Measurements from ENCODE around the gene IMPDH1. TPM values are rescaled to one million over a fixed set of nuclear protein-coding genes. Genes with fewer than 3 reads are reported as not detected.

The IMPDH1 gene
- total RNA-seq, 2 experiments from 2014 or later: 64.7 to 67.4 TPM

- no peaks in the 10 kb centered on the region for H3K27me3 Mint-ChIP-seq
- H3K4me3 Mint-ChIP-seq: no peak overlapping the region
- H3K36me3 Mint-ChIP-seq (ENCODE audit: low read depth): peaks cover 55% of the 10 kb centered on the region
- POLR2A ChIA-PET: interaction anchor here (1.1 kb wide), 1 partner anchor 11 kb away, joined by 3 read pairs; no protein-coding TSS in a partner anchor
- H3K4me1 Mint-ChIP-seq: peaks cover 22% of the 10 kb centered on the region
- H3K27ac Mint-ChIP-seq: no peak overlapping the region
- H3K9me3 Mint-ChIP-seq: no peaks in the 10 kb centered on the region
- CTCF ChIA-PET: interaction anchor here (0.7 to 10.7 kb wide), 10 partner anchors 8 to 60 kb away, joined by 3 to 148 read pairs (median 6); no protein-coding TSS in a partner anchor
- DNase-seq: no peak
Measured at GRCh38 chr7:128399991-128400390, 9.8 kb downstream of the IMPDH1 start.

DNA sequence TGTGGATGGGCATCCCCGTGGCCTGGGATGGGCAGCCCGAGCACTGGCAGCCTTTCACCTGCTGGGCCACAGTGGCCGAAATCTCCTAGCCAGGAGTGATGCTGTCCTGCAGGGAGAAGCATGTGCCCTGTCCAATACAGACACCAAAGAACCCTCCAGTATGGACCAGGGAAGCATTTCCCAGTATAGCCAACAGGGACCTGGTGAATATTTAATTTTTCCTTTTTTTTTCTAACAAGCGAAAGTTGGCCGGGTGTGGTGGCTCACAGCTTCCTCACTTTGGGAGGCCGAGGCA is 11.0 kb downstream of the IMPDH1 start:
- Mint-ChIP-seq H3K27ac (no peak overlapping the region), H3K27me3 (no peaks in the 10 kb centered on the region), H3K4me3 (no peak overlapping the region), H3K9me3 (no peaks in the 10 kb centered on the region), H3K36me3 (ENCODE audit: low read depth) (peaks cover 46% of the 10 kb centered on the region), H3K4me1 (peaks cover 10% of the 10 kb centered on the region)
- ChIA-PET POLR2A (interaction anchor here (1.1 kb wide), 1 partner anchor 10 kb away, joined by 3 read pairs; no protein-coding TSS in a partner anchor), CTCF (interaction anchor here (0.7 to 10.7 kb wide), 11 partner anchors 9 to 306 kb away, joined by 3 to 148 read pairs (median 10); no protein-coding TSS in a partner anchor)
- no peak for DNase-seq

DNA sequence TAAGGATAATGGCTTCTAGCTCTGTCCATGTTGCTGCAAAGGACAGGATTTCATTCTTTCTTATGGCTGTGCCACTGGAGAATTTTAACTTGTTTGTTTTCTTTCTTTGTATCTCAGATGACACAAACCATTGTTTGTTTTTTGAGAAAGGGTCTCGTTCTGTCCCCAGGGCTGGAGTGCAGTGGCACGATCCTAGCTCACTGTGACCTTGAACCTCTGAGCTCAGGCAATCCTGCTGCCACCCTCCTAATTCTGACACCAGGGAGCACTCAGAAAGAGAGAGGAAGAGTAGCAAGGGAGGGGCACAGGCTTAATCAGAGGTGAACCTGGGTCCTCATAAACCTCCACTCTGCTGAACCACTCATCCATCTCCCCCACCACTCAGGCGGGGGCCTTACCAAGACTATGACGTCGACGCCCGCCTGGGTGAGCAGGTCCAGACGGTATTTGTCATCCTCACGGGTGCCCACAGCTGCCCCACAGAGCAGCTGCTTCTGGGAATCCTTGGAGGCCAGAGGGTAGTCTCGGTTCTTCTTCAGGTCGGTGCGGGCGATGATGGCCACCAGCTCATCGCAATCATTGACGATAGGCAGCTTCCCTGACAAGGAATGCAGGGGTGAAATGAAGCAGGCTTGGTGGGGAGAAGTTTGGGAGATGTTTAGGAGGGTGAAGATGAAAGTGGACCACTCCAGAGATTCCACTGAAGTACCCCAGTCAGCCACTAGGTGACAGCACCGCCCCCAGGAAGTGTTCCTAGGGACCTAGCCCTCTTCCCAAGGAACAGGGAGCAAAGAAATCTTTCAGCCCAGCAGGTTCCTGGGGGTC is 11.6 kb downstream of the IMPDH1 start:
- peaks cover 43% of the 10 kb centered on the region for H3K36me3 Mint-ChIP-seq (ENCODE audit: low read depth)
- H3K27ac Mint-ChIP-seq: no peak overlapping the region
- no peak overlapping the region for H3K4me3 Mint-ChIP-seq
- POLR2A ChIA-PET: interaction anchor here (1.1 kb wide), 1 partner anchor 10 kb away, joined by 3 read pairs; no protein-coding TSS in a partner anchor
- DNase-seq: peak; percentile 41
- CTCF ChIA-PET: interaction anchor here (0.6 to 10.7 kb wide), 13 partner anchors 9 to 77 kb away, joined by 3 to 148 read pairs (median 8); no protein-coding TSS in a partner anchor
- peaks cover 6% of the 10 kb centered on the region for H3K4me1 Mint-ChIP-seq
- no peaks in the 10 kb centered on the region for H3K27me3 Mint-ChIP-seq
- H3K9me3 Mint-ChIP-seq: no peaks in the 10 kb centered on the region

GRCh38 chr7:128396357-128396756 is 13.4 kb downstream of the IMPDH1 start:
- Mint-ChIP-seq H3K27me3 (no peaks in the 10 kb centered on the region), H3K27ac (no peak overlapping the region), H3K4me1 (no peaks in the 10 kb centered on the region), H3K4me3 (no peak overlapping the region), H3K9me3 (no peaks in the 10 kb centered on the region), H3K36me3 (ENCODE audit: low read depth) (peaks cover 37% of the 10 kb centered on the region)
- POLR2A ChIA-PET: no interaction called here
- CTCF ChIA-PET: interaction anchor here (0.7 to 10.7 kb wide), 7 partner anchors 10 to 473 kb away, joined by 3 to 148 read pairs (median 10); no protein-coding TSS in a partner anchor
- DNase-seq: no peak

DNA sequence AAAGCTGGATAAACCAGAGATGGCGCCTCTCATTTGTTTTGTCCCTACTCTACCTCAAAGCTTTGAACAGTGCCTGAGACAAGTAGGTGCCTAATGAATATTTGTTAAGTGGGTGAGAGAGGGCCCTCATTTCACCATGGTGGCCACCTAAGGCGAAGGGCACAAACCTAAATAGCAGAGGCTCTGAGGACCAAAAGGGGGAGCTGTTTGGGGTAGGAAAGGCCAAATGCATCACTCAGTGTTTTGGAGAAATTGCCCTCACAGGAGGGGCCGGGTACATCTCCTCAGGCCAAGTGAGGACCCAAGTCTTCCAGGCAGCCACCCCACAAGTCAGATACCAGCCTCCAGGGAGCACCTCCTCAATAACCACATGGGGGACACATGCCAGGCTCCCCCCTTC is 14.0 kb downstream of the IMPDH1 start:
- DNase-seq: no peak
- Mint-ChIP-seq H3K4me3 (no peak overlapping the region), H3K27ac (no peak overlapping the region), H3K4me1 (no peaks in the 10 kb centered on the region), H3K27me3 (no peaks in the 10 kb centered on the region), H3K36me3 (ENCODE audit: low read depth) (peaks cover 33% of the 10 kb centered on the region), H3K9me3 (no peaks in the 10 kb centered on the region)
- ChIA-PET POLR2A (no interaction called here), CTCF (interaction anchor here (10.7 kb wide), 1 partner anchor 30 kb away, joined by 148 read pairs; no protein-coding TSS in a partner anchor)

- Mint-ChIP-seq H3K4me1 (no peaks in the 10 kb centered on the region), H3K9me3 (no peaks in the 10 kb centered on the region), H3K4me3 (no peak overlapping the region), H3K36me3 (ENCODE audit: low read depth) (peaks cover 28% of the 10 kb centered on the region), H3K27me3 (no peaks in the 10 kb centered on the region), H3K27ac (no peak overlapping the region)
- POLR2A ChIA-PET: no interaction called here
- no peak for DNase-seq
- CTCF ChIA-PET: no interaction called here
Measured at GRCh38 chr7:128394904-128395496, 14.8 kb downstream of the IMPDH1 start.

DNA sequence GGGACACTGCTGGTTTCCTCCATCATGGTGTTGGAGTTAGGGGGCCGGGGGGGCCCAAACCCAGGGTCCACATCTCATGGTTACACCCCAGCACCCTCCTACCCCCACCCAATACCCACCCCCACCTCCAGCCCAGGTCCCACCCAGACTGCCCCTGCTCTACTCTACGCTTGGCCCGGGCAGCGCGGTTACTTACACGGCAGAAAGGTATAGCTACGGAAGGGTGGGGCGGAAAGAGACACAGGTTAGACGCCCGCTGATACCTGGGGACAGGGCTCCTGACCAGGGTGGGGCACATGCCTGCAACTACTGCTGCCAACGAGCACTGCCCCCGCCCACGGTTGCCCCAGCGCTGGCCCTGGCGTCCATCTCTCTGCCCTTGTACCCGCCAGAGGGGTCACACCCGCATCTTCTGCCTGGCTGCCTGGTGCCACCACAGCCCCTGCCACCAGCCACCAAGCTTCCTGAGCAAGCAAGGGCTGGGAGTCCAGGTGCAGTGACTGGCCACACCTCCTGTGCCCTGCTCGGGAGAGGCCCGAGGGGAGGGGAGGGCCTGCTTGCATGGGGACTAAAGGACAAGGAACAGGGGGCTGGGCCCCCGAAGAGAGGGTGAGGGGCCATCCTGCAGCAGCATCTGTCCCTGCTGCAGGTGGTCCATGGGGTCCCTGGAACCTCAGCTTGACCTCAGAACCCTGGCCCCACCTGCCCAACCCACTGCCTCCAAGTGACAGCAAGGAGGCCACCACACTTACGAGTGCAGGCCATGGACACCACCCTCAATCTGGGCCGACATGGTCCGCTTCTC is 16.1 kb downstream of the IMPDH1 start:
- no peak overlapping the region for H3K4me3 Mint-ChIP-seq
- POLR2A ChIA-PET: no interaction called here
- peaks cover 26% of the 10 kb centered on the region for H3K36me3 Mint-ChIP-seq (ENCODE audit: low read depth)
- CTCF ChIA-PET: no interaction called here
- no peaks in the 10 kb centered on the region for H3K4me1 Mint-ChIP-seq
- DNase-seq: no peak
- no peaks in the 10 kb centered on the region for H3K27me3 Mint-ChIP-seq
- H3K9me3 Mint-ChIP-seq: no peaks in the 10 kb centered on the region
- H3K27ac Mint-ChIP-seq: no peak overlapping the region

DNA sequence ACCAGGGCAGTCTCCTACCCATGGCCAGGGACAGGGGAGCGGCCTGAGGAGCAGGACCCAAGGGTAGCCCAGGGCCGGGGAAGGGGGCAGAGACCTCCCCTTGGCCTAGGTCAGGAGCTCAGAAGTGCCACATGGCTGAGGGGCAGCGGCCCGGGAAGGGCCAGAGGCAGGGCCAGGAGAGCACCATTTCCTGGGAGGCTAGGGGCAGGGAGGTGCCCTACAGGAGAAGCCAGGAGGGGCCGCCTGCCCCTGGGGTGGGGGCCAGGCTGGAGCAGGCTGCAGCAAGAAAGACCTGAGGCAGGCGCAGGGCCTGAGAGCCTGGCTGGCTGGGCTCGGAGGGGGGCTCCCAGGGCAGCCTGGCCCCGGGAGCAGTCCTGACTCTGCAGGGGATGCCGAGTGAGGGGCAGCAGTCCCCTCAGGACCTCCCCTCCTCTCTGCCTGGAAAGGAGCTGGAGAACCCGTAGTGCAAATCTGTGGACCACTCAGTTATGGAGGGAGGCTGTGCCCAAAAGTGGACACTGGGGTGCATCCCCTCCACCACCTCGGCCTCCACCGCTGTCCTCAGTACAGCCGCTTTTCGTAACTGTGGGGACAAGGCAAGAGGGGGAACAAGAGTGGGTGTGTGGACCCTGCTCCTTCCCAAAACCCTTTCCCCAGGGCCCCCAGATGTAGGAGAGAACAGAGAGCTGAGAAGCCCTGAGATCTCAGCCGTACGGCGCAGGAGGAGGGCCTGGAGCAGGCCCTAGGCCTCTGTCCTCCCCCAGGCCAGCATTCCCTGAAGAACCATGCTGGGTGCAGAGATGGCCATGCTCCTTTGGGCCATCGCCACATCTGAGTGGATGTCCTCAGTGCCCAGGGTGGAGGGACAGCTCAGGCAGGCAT is 17.1 kb downstream of the IMPDH1 start:
- H3K9me3 Mint-ChIP-seq: no peaks in the 10 kb centered on the region

DNA sequence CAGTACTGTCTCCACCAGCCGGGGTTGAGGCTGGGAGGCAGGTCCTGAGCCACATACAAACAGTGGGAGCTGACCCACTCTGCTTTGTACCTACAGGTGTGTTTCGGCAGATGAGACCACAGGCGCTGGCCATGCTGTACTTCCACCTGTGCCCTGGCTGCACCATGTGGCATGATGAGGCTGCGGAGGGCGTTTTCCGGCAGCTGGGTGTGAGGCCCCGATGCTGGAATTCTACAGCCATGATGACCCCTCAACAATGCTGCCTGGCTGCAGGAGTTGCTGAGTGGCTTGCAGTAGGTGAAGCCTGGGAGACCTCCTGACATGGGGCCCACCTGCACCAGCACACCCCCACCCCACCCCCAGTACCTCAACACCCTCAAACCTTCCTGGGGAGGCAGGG is 18.0 kb downstream of the IMPDH1 start:
- no peak overlapping the region for H3K27ac Mint-ChIP-seq
- no peaks in the 10 kb centered on the region for H3K4me1 Mint-ChIP-seq
- ChIA-PET CTCF (interaction anchor here (1.4 to 3.4 kb wide), 3 partner anchors 9 to 44 kb away, joined by 3 to 21 read pairs (median 10); no protein-coding TSS in a partner anchor), POLR2A (interaction anchor here (2.1 kb wide), 1 partner anchor 13 kb away, joined by 7 read pairs; no protein-coding TSS in a partner anchor)
- peaks cover 3% of the 10 kb centered on the region for H3K27me3 Mint-ChIP-seq
- no peaks in the 10 kb centered on the region for H3K9me3 Mint-ChIP-seq
- peaks cover 7% of the 10 kb centered on the region for H3K36me3 Mint-ChIP-seq (ENCODE audit: low read depth)
- DNase-seq: no peak
- no peak overlapping the region for H3K4me3 Mint-ChIP-seq

More for the DNA sequence above, 17.1 kb downstream of the IMPDH1 start:
- H3K4me1 Mint-ChIP-seq: no peaks in the 10 kb centered on the region
- CTCF ChIA-PET: no interaction called here
- peaks cover 16% of the 10 kb centered on the region for H3K36me3 Mint-ChIP-seq (ENCODE audit: low read depth)
- DNase-seq: no peak
- no peak overlapping the region for H3K27ac Mint-ChIP-seq
- POLR2A ChIA-PET: interaction anchor here (2.1 kb wide), 1 partner anchor 12 kb away, joined by 7 read pairs; no protein-coding TSS in a partner anchor
- peaks cover 3% of the 10 kb centered on the region for H3K27me3 Mint-ChIP-seq
- no peak overlapping the region for H3K4me3 Mint-ChIP-seq

GRCh38 chr7:128390871-128391565 is 18.8 kb downstream of the IMPDH1 start:
- ChIA-PET CTCF (interaction anchor here (1.4 to 3.4 kb wide), 3 partner anchors 8 to 43 kb away, joined by 3 to 21 read pairs (median 10); no protein-coding TSS in a partner anchor), POLR2A (interaction anchor here (1.0 to 2.1 kb wide), 3 partner anchors 14 to 47 kb away, joined by 4 to 7 read pairs (median 5); partner anchors contain the start of gene RBM28)
- no peak overlapping the region for H3K27ac Mint-ChIP-seq
- no peaks in the 10 kb centered on the region for H3K9me3 Mint-ChIP-seq
- no peak for DNase-seq
- peaks cover 3% of the 10 kb centered on the region for H3K27me3 Mint-ChIP-seq
- H3K36me3 Mint-ChIP-seq (ENCODE audit: low read depth): no peaks in the 10 kb centered on the region
- H3K4me1 Mint-ChIP-seq: no peaks in the 10 kb centered on the region
- H3K4me3 Mint-ChIP-seq: no peak overlapping the region

DNA sequence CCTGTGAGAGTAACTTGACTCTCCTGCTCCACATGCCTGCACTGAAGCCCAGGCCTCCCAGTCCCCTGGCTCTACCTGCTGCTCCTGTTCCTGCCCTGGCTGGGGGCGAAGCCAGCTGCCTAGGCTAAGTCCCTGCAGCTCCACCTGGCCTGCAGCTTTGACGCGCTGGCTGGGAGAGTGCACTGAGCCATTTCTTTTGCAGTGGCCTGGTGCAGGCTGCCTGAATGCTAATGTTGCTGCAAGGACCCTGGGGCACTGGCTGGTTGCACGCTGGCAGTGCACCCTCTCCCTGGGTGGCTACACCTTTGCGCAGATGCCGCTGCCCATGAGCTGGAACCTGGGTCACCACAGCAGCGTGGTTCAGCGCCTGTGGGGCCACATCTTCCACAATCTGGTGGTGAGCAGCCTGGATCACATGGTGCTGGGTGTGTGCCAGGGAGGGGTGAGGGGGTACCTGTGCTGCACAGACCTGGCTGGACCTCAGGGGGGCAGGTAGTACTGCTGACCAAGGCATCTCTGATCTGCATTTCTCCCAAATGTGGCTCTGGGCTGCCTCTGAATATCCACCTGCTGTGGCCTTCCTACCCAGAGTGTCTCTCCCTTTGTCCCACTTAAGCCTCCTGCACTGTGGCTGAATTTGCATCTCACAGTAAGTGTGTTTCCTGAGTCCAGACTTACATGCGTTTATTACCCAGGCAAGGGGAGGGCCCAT is 20.0 kb downstream of the IMPDH1 start:
- no peaks in the 10 kb centered on the region for H3K9me3 Mint-ChIP-seq
- H3K36me3 Mint-ChIP-seq (ENCODE audit: low read depth): no peaks in the 10 kb centered on the region
- H3K27me3 Mint-ChIP-seq: peaks cover 3% of the 10 kb centered on the region
- POLR2A ChIA-PET: interaction anchor here (0.7 to 1.4 kb wide), 2 partner anchors 19 to 42 kb away, joined by 3 to 5 read pairs; no protein-coding TSS in a partner anchor
- H3K4me1 Mint-ChIP-seq: no peaks in the 10 kb centered on the region
- no peak for DNase-seq
- no peak overlapping the region for H3K27ac Mint-ChIP-seq
- H3K4me3 Mint-ChIP-seq: no peak overlapping the region
- CTCF ChIA-PET: interaction anchor here (0.7 to 4.0 kb wide), 8 partner anchors 9 to 71 kb away, joined by 3 to 35 read pairs (median 9); partner anchors contain the start of gene RBM28
